WTC11 (cell line): Measurements from ENCODE around the gene COL4A2. TPM values are rescaled to one million over a fixed set of nuclear protein-coding genes. Genes with fewer than 3 reads are reported as not detected.

Experiments used
- ATAC-seq: fragments of 200-7000 bp; cut with Tn5 transposase; 2 replicates; pipeline ENCODE4 v1.10.0; 2021; ENCODE audit warnings: mild to moderate bottlenecking, moderate library complexity
- CTCF ChIA-PET: fragments of 300-600 bp; sonication (Branson Sonifier 250); formaldehyde crosslinking; loops from one replicate; lab custom pipeline; 2021; ENCODE audit warnings: antibody characterized with exemption; lab: Charles Lee
- POLR2A ChIA-PET: fragments of 350-600 bp; sonication (Branson Sonifier 250); formaldehyde crosslinking; loops from one replicate; lab custom pipeline; 2021; ENCODE audit warnings: antibody characterized with exemption; lab: Charles Lee
- DNase-seq: peaks from one replicate; pipeline ENCODE4 v3.0.0; 2021; ENCODE audit warnings: low spot score
- H3K27ac Mint-ChIP-seq: 2 replicates; pipeline ENCODE4 v1.8.0; 2021; ENCODE audit warnings: mixed read lengths
- H3K27me3 Mint-ChIP-seq: 2 replicates; pipeline ENCODE4 v1.8.0; 2021; ENCODE audit warnings: low read depth, mild to moderate bottlenecking, moderate library complexity, mixed read lengths
- H3K36me3 Mint-ChIP-seq: 2 replicates; pipeline ENCODE4 v1.8.0; 2021; ENCODE audit warnings: mixed read lengths
- H3K4me1 Mint-ChIP-seq: 2 replicates; pipeline ENCODE4 v1.8.0; 2022; ENCODE audit warnings: mixed read lengths
- H3K4me3 Mint-ChIP-seq: 2 replicates; pipeline ENCODE4 v1.8.0; 2021; ENCODE audit warnings: mild to moderate bottlenecking, moderate library complexity, mixed read lengths
- H3K9me3 Mint-ChIP-seq: 2 replicates; pipeline ENCODE4 v1.8.0; 2021; ENCODE audit warnings: mixed read lengths
- EMX1 ChIP-seq: fragments of 250-450 bp; sonication (Bioruptor Pico); IDR thresholded peaks from 2 replicates; pipeline ENCODE4 v1.8.0; 2021; ENCODE audit warnings: mild to moderate bottlenecking
- ETV6 ChIP-seq: sonication (generic); formaldehyde crosslinking; IDR thresholded peaks from 2 replicates; pipeline ENCODE4 v1.8.1; 2022; ENCODE audit warnings: mild to moderate bottlenecking, missing genetic modification reagents
- IRF2 ChIP-seq: sonication (generic); formaldehyde crosslinking; IDR thresholded peaks from 2 replicates; pipeline ENCODE4 v1.8.0; 2022; ENCODE audit warnings: low read depth, missing genetic modification reagents, borderline replicate concordance
- NR1H2 ChIP-seq: sonication (generic); formaldehyde crosslinking; IDR thresholded peaks from 2 replicates; pipeline ENCODE4 v1.9.0; 2021; ENCODE audit warnings: mild to moderate bottlenecking, moderate library complexity, missing genetic modification reagents
- NR3C1 ChIP-seq: sonication (generic); formaldehyde crosslinking; conservative IDR thresholded peaks from 2 replicates; pipeline ENCODE4 v1.8.1; 2023; ENCODE audit warnings: low read depth, mild to moderate bottlenecking, missing genetic modification reagents
- PRRX2 ChIP-seq: fragments of 250-450 bp; sonication (Bioruptor Pico); IDR thresholded peaks from 2 replicates; pipeline ENCODE4 v1.8.0; 2021; ENCODE audit warnings: mild to moderate bottlenecking
- TP53 ChIP-seq: sonication (generic); formaldehyde crosslinking; IDR thresholded peaks from 2 replicates; pipeline ENCODE4 v1.8.1; 2023; ENCODE audit warnings: mild to moderate bottlenecking, missing genetic modification reagents
- ZNF232 ChIP-seq: sonication (generic); formaldehyde crosslinking; IDR thresholded peaks from 2 replicates; pipeline ENCODE4 v1.8.0; 2022; ENCODE audit warnings: mild to moderate bottlenecking, missing genetic modification reagents
- ZNF396 ChIP-seq: fragments of 250-450 bp; sonication (Bioruptor Pico); IDR thresholded peaks from 2 replicates; pipeline ENCODE4 v1.8.0; 2021; ENCODE audit warnings: mild to moderate bottlenecking, moderate library complexity, borderline replicate concordance
- total RNA-seq: library from RNA; stranded (reverse); gene quantifications from 3 replicates; pipeline ENCODE4 v1.2.3, GENCODE V29; 2021
- TF ChIP-seq, protein P1 (sequence below): fragments of 250-450 bp; sonication (Bioruptor Pico); conservative IDR thresholded peaks from 2 replicates; pipeline ENCODE4 v1.9.0; 2021; ENCODE audit warnings: mild to moderate bottlenecking
- TF ChIP-seq, protein P2 (sequence below): sonication (generic); formaldehyde crosslinking; IDR thresholded peaks from 2 replicates; pipeline ENCODE4 v1.8.1; 2022; ENCODE audit warnings: mild to moderate bottlenecking, moderate library complexity, missing genetic modification reagents
- TF ChIP-seq, protein P3 (sequence below): sonication (generic); formaldehyde crosslinking; IDR thresholded peaks from 2 replicates; pipeline ENCODE4 v1.8.0; 2023; ENCODE audit warnings: missing genetic modification reagents
- TF ChIP-seq, protein P4 (sequence below): sonication (generic); formaldehyde crosslinking; IDR thresholded peaks from 2 replicates; pipeline ENCODE4 v1.8.0; 2022; ENCODE audit warnings: mild to moderate bottlenecking, missing genetic modification reagents
- TF ChIP-seq, protein P5 (sequence below): sonication (generic); formaldehyde crosslinking; IDR thresholded peaks from 2 replicates; pipeline ENCODE4 v1.8.1; 2022; ENCODE audit warnings: missing genetic modification reagents, borderline replicate concordance
- TF ChIP-seq, protein P6 (sequence below): sonication (generic); formaldehyde crosslinking; IDR thresholded peaks from 2 replicates; pipeline ENCODE4 v1.8.1; 2023; ENCODE audit warnings: mild to moderate bottlenecking, missing genetic modification reagents, moderate library complexity
- TF ChIP-seq, protein P7 (sequence below): sonication (generic); formaldehyde crosslinking; IDR thresholded peaks from 2 replicates; pipeline ENCODE4 v1.8.1; 2022; ENCODE audit warnings: mild to moderate bottlenecking, missing genetic modification reagents, moderate library complexity, borderline replicate concordance
- TF ChIP-seq, protein P8 (sequence below): sonication (generic); formaldehyde crosslinking; IDR thresholded peaks from 2 replicates; pipeline ENCODE4 v1.8.0; 2023; ENCODE audit warnings: mild to moderate bottlenecking, missing genetic modification reagents
- TF ChIP-seq, protein P9 (sequence below): sonication (generic); formaldehyde crosslinking; IDR thresholded peaks from 2 replicates; pipeline ENCODE4 v1.8.1; 2022; ENCODE audit warnings: low read depth, missing genetic modification reagents, borderline replicate concordance

The COL4A2 gene
- total RNA-seq, 1 experiment from 2014 or later: 109 TPM

DNA sequence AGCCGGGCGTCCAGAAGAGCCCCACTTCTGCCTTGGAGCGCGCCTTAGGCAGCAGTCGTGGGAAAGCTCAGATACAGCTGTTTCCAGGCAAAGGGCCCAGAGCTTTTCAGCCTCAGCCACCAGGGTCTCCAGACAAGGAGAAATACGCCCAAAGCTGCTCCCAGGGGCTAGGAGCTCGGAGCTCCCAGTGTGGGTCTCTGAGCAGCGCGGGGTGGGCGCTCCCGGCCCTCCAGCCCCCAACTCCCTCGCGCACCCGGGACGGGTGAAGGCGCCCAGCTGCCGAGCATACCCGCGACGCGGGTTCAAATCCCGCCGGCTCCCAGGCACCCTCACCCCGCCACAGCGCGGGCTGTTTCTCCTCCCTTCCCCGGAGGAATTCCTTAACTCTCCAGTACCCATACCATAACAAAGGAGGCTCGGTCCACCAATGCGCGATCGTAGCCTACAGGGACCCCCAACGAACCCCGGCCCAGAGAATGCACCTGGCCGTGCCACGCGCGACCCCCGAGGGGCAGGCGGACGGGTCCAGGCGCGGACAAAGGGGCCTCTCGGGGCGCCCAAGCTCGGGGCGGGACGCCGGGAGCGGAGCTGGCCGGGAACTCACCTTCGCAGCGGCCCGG, 634 bp upstream of the COL4A2 start:
- ATAC-seq: peak; percentile 21
- CTCF ChIA-PET: interaction anchor here (0.6 to 3.8 kb wide), 15 partner anchors 10 to 465 kb away, joined by 3 to 29 read pairs (median 4); partner anchors contain the start of gene RAB20
- peak; percentile 51 for DNase-seq
- Mint-ChIP-seq H3K27me3 (peaks cover 35% of the 10 kb centered on the region), H3K27ac (no peak overlapping the region), H3K4me3 (peak overlapping the region; percentile 75), H3K9me3 (no peaks in the 10 kb centered on the region), H3K4me1 (peaks cover 38% of the 10 kb centered on the region), H3K36me3 (no peaks in the 10 kb centered on the region)
- POLR2A ChIA-PET: interaction anchor here (0.6 to 2.5 kb wide), 12 partner anchors 8 to 149 kb away, joined by 3 to 11 read pairs (median 3); no protein-coding TSS in a partner anchor
- no peak for TF ChIP-seq ZNF396 (CRISPR knock-in tag)
- TF ChIP-seq, protein P1, sequence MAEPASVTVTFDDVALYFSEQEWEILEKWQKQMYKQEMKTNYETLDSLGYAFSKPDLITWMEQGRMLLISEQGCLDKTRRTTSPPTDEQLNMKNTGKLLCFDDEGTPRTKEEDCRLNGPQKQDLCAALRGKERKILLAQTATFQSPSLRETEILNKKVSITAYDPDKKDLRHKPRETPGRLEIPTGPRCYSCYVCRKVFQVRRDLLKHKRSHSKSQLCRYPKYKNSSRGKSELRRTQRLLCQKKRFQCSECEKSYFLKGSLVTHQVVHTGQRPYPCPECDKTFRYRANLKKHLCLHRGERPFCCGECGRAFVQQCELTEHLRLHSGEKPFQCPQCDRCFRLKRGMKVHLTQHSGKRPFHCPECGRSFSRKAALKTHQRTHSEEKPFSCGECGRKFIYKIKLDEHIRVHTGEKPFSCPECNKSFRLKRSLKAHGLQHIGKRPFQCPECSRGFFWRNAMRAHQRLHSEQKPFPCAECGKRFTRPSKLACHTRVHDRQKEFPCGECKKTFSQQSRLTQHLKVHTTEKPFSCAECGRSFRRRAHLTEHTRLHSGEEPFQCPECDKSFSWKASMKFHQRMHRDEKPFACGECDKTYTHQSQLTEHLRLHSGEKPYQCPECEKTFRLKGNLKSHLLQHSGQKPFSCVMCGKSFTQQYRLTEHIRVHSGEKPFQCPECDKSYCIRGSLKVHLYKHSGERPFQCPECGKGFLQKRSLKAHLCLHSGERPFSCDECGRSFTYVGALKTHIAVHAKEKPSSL (CRISPR knock-in tag): no peak
- TF ChIP-seq, protein P2, sequence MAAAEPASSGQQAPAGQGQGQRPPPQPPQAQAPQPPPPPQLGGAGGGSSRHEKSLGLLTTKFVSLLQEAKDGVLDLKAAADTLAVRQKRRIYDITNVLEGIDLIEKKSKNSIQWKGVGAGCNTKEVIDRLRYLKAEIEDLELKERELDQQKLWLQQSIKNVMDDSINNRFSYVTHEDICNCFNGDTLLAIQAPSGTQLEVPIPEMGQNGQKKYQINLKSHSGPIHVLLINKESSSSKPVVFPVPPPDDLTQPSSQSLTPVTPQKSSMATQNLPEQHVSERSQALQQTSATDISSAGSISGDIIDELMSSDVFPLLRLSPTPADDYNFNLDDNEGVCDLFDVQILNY (CRISPR knock-in tag): no peak
- no peak for TF ChIP-seq NR1H2 (CRISPR knock-in tag)
- TF ChIP-seq, protein P3, sequence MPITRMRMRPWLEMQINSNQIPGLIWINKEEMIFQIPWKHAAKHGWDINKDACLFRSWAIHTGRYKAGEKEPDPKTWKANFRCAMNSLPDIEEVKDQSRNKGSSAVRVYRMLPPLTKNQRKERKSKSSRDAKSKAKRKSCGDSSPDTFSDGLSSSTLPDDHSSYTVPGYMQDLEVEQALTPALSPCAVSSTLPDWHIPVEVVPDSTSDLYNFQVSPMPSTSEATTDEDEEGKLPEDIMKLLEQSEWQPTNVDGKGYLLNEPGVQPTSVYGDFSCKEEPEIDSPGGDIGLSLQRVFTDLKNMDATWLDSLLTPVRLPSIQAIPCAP (CRISPR knock-in tag): no peak
- TF ChIP-seq, protein P4, sequence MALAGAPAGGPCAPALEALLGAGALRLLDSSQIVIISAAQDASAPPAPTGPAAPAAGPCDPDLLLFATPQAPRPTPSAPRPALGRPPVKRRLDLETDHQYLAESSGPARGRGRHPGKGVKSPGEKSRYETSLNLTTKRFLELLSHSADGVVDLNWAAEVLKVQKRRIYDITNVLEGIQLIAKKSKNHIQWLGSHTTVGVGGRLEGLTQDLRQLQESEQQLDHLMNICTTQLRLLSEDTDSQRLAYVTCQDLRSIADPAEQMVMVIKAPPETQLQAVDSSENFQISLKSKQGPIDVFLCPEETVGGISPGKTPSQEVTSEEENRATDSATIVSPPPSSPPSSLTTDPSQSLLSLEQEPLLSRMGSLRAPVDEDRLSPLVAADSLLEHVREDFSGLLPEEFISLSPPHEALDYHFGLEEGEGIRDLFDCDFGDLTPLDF: no peak
- no peak for TF ChIP-seq ZNF232 (CRISPR knock-in tag)
- no peak for TF ChIP-seq TP53 (CRISPR knock-in tag)
- TF ChIP-seq ETV6 (CRISPR knock-in tag): no peak
- TF ChIP-seq, protein P5, sequence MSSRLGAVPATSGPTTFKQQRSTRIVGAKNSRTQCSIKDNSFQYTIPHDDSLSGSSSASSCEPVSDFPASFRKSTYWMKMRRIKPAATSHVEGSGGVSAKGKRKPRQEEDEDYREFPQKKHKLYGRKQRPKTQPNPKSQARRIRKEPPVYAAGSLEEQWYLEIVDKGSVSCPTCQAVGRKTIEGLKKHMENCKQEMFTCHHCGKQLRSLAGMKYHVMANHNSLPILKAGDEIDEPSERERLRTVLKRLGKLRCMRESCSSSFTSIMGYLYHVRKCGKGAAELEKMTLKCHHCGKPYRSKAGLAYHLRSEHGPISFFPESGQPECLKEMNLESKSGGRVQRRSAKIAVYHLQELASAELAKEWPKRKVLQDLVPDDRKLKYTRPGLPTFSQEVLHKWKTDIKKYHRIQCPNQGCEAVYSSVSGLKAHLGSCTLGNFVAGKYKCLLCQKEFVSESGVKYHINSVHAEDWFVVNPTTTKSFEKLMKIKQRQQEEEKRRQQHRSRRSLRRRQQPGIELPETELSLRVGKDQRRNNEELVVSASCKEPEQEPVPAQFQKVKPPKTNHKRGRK (CRISPR knock-in tag): no peak
- TF ChIP-seq NR3C1 (CRISPR knock-in tag): no peak
- no peak for TF ChIP-seq EMX1 (CRISPR knock-in tag)
- TF ChIP-seq, protein P6, sequence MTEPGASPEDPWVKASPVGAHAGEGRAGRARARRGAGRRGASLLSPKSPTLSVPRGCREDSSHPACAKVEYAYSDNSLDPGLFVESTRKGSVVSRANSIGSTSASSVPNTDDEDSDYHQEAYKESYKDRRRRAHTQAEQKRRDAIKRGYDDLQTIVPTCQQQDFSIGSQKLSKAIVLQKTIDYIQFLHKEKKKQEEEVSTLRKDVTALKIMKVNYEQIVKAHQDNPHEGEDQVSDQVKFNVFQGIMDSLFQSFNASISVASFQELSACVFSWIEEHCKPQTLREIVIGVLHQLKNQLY (CRISPR knock-in tag): no peak
- TF ChIP-seq, protein P7, sequence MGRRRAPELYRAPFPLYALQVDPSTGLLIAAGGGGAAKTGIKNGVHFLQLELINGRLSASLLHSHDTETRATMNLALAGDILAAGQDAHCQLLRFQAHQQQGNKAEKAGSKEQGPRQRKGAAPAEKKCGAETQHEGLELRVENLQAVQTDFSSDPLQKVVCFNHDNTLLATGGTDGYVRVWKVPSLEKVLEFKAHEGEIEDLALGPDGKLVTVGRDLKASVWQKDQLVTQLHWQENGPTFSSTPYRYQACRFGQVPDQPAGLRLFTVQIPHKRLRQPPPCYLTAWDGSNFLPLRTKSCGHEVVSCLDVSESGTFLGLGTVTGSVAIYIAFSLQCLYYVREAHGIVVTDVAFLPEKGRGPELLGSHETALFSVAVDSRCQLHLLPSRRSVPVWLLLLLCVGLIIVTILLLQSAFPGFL (CRISPR knock-in tag): no peak
- TF ChIP-seq, protein P8, sequence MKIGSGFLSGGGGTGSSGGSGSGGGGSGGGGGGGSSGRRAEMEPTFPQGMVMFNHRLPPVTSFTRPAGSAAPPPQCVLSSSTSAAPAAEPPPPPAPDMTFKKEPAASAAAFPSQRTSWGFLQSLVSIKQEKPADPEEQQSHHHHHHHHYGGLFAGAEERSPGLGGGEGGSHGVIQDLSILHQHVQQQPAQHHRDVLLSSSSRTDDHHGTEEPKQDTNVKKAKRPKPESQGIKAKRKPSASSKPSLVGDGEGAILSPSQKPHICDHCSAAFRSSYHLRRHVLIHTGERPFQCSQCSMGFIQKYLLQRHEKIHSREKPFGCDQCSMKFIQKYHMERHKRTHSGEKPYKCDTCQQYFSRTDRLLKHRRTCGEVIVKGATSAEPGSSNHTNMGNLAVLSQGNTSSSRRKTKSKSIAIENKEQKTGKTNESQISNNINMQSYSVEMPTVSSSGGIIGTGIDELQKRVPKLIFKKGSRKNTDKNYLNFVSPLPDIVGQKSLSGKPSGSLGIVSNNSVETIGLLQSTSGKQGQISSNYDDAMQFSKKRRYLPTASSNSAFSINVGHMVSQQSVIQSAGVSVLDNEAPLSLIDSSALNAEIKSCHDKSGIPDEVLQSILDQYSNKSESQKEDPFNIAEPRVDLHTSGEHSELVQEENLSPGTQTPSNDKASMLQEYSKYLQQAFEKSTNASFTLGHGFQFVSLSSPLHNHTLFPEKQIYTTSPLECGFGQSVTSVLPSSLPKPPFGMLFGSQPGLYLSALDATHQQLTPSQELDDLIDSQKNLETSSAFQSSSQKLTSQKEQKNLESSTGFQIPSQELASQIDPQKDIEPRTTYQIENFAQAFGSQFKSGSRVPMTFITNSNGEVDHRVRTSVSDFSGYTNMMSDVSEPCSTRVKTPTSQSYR (CRISPR knock-in tag): no peak
- TF ChIP-seq IRF2 (CRISPR knock-in tag): no peak
- TF ChIP-seq, protein P9, sequence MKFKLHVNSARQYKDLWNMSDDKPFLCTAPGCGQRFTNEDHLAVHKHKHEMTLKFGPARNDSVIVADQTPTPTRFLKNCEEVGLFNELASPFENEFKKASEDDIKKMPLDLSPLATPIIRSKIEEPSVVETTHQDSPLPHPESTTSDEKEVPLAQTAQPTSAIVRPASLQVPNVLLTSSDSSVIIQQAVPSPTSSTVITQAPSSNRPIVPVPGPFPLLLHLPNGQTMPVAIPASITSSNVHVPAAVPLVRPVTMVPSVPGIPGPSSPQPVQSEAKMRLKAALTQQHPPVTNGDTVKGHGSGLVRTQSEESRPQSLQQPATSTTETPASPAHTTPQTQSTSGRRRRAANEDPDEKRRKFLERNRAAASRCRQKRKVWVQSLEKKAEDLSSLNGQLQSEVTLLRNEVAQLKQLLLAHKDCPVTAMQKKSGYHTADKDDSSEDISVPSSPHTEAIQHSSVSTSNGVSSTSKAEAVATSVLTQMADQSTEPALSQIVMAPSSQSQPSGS (CRISPR knock-in tag): no peak
- no peak for TF ChIP-seq PRRX2 (CRISPR knock-in tag)
